Lower leg skin (tissue), 3 donors: ENCODE measurements around the gene STARD10.

ENCODE experiments used
- CTCF ChIP-seq, 3 donors: fragments of 450-650 bp; IDR thresholded peaks; one replicate each; pipeline ENCODE4 v1.5.1; 2016; ENCODE audit warnings: antibody characterized with exemption in 3 of 3, mild to moderate bottlenecking in 3 of 3, moderate library complexity in 2 of 3
- POLR2A ChIP-seq, 2 donors: fragments of 450-650 bp; IDR thresholded peaks; one replicate each; pipeline ENCODE4 v1.6.1; 2016 to 2017; ENCODE audit warnings: antibody characterized with exemption in 2 of 2, mild to moderate bottlenecking in 1 of 2, moderate library complexity in 1 of 2

GRCh38 chr11:72716290-72716689, 77.6 kb downstream of the STARD10 start:
- TF ChIP-seq CTCF (IDR thresholded peaks at IDR 0.05) (no peak), POLR2A (IDR thresholded peaks at IDR 0.05) (no peak)
